ENCODE data around the gene YIF1A.
"Not testable (repeated sequence)": the region's sequence is repeated elsewhere in the genome, so short reads cannot be mapped to it uniquely, and the experiment has no call there.

Gene YIF1A

DNA sequence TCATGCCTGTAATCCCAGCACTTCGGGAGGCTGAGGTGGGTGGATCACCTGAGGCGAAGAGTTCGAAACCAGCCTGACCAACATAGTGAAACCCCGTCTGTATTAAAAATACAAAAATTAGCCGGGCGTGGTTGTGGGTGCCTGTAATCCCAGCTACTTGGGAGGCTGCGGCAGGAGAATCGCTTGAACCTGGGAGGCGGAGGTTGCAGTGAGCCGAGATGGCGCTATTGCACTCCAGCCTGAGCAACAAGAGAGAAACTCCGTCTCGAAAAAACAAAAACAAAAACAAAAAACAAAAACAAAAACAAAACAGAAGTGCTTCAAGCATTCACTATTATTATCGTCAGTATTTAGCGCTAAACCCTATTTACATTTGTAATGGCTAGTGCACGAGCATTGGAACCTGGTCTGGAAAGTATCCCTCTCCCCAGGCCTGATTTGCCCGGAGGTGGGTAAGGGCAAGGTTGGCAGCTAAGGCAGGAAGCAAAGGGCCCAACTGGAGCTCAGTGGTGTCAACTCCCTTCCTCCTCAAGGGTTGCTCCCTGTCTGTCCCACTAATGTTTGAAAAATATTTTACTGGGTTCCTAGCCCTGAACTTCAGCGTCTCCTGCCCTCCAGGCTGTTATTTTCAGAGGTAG, 22.0 kb upstream of the YIF1A start:
- not testable (repeated sequence) for DNase-seq

DNA sequence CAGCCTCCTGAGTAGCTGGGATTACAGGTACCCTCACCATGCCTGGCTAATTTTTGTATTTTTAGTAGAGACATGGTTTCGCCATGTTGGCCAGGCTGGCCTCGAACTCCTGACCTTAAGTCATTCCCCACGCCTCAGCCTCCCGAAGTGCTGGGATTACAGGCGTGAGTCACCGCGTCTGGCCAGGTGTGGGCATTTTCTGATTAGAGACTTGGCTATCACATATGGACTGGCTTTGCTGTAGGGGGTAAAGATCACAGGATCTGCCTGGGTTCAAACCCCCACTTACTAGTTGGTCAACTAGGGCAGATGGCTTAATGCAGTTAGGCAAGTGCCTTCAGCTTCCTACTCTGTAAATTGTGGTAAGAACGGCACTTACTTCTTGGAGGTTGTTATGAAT, 21.4 kb upstream of the YIF1A start:
- DNase-seq: no peak

- no peak for DNase-seq
Observed at GRCh38 chr11:66309475-66309874, 20.5 kb upstream of the YIF1A start.

- no peak for DNase-seq
Observed at GRCh38 chr11:66302656-66303055, 13.7 kb upstream of the YIF1A start.

GRCh38 chr11:66299186-66299585, 10.2 kb upstream of the YIF1A start:
- no peak for DNase-seq

GRCh38 chr11:66297610-66298009, 8.7 kb upstream of the YIF1A start:
- DNase-seq: no peak

- DNase-seq: no peak
Observed at GRCh38 chr11:66294626-66295620, 6.0 kb upstream of the YIF1A start.

GRCh38 chr11:66293777-66294625, 5.1 kb upstream of the YIF1A start:
- no peak for DNase-seq

- DNase-seq: no peak
Observed at GRCh38 chr11:66293352-66293751, 4.4 kb upstream of the YIF1A start.

- no peak for DNase-seq
Observed at GRCh38 chr11:66292543-66293332, 3.8 kb upstream of the YIF1A start.

- DNase-seq: peak; percentile 56
Observed at GRCh38 chr11:66291706-66292542, 3.0 kb upstream of the YIF1A start, which contains the start of gene TMEM151A. TSS of gene TMEM151A (plus strand) at chr11:66291894. CDS start at chr11:66292014, 120 bp downstream.

- DNase-seq: no peak
Observed at GRCh38 chr11:66291303-66291705, 2.4 kb upstream of the YIF1A start.

DNA sequence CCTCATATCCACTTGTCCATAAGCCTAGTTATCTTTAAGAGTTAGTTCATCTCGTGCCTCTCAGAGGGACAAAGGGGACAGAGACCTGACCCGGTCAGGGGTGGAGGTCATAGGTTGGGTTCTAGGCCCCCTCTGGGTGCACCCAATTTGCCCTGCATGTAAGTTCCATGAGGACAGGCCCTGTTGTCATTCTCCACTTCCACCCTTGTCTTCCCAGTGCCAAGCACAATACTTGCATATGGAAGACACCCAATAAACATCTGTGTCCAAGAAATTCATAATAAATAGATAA, 1.3 kb upstream of the YIF1A start:
- DNase-seq: no peak

GRCh38 chr11:66289548-66290329, 796 bp upstream of the YIF1A start:
- peak; percentile 81 for DNase-seq

GRCh38 chr11:66287889-66288670, 863 bp downstream of the YIF1A start:
- no peak for DNase-seq

DNA sequence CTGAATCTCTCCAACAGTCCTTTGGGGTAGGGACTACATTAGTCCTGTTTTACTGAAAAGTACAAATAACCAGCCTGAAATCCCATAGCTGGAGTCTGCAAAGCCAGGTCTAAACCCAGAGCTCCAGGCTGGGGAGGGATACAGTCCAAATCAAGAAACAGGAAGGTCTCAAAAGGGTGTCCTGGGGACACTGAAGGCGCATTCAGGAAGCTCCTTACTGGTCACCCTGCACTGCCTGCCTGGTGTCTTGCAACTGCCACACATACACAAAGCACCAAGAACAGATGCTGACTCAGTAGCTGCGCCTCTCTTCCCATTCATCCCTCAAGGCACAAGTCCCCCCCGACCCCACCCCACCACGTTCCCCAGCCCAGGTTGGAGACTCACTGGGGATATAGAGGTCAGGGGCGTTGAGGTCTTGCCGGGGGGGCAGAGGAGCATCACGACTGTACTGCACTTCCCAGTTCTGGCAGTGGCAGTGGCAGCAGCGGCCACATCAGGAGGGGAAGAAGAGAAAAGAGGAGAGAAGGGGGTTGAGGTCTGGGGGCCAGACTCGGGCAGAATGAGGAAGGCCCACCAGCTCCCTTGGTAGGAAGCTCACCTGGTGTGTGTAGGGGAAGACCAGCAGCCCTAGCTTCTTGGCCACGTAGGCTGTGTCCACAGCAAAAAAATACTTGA, 1.6 kb downstream of the YIF1A start:
- DNase-seq: no peak

- DNase-seq: no peak
Observed at GRCh38 chr11:66286699-66287098, 2.2 kb downstream of the YIF1A start.

DNA sequence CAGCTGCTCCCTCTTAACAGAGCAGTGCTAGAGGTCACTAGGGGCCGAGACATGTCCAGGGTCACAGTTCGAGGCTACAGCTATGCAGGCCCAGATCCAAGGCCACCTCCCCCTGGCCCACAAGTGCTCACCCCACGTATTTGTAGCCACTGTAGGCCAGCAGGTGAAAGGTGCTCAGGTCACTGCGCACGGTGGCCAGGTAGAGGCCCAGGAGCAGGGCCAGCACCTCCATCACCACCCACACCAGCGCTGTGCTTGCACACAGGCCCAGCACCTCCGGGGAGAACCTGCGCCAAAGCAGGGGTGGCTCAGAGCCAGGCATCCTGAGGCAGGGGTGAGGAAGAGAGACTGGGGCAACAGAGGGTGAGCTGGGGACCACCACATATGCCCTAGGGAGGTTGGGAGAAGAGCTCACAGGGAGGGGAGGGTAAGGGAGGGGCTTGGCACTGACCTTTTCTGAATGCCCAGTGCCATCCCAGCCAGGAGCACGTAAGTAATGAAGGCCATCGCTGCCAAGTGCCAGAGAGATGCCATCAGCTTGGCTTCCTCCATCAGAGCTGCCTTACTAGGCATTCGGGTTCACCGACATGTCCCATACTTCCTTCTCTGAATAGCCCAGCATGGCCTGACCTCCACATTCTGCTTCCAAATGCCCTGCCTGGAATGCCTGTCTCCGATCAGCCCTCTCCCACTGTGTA, 3.5 kb downstream of the YIF1A start:
- DNase-seq: no peak
